HepG2 (cell line): ENCODE measurements around the gene PLSCR4. TPM values are rescaled to one million over a fixed set of nuclear protein-coding genes. Genes with fewer than 3 reads are reported as not detected.

Experiments used
- ATF7 ChIP-seq, 2 experiments: fragments of 450-650 bp in 1 of 2; sonication (generic) in 1 of 2; formaldehyde crosslinking in 1 of 2; IDR thresholded peaks; 2 replicates each; pipeline versions ENCODE4 v1.4.0 to v1.6.1; 2016 to 2020; ENCODE audit warnings: antibody characterized with exemption in 1 of 2, mild to moderate bottlenecking in 1 of 2, missing genetic modification reagents in 1 of 2
- DMTF1 ChIP-seq: sonication (generic); formaldehyde crosslinking; IDR thresholded peaks from 2 replicates; pipeline ENCODE4 v1.4.0; 2020; ENCODE audit warnings: mild to moderate bottlenecking, missing genetic modification reagents
- FOXO1 ChIP-seq: sonication (generic); formaldehyde crosslinking; IDR thresholded peaks from 2 replicates; pipeline ENCODE4 v1.4.0; 2020; ENCODE audit warnings: missing genetic modification reagents
- GLMP ChIP-seq: sonication (generic); formaldehyde crosslinking; IDR thresholded peaks from 2 replicates; pipeline ENCODE4 v1.9.0; 2021; ENCODE audit warnings: missing genetic modification reagents, mild to moderate bottlenecking, borderline replicate concordance
- GRHL1 ChIP-seq: sonication (generic); formaldehyde crosslinking; conservative IDR thresholded peaks from 2 replicates; pipeline ENCODE4 v1.8.0; 2022; ENCODE audit warnings: missing genetic modification reagents
- KAT2B ChIP-seq: fragments of 150-350 bp; IDR thresholded peaks from 2 replicates; pipeline ENCODE4 v1.6.1; 2014; ENCODE audit warnings: low read depth, low read length, borderline replicate concordance
- MAF1 ChIP-seq: sonication (generic); formaldehyde crosslinking; IDR thresholded peaks from 2 replicates; pipeline ENCODE4 v1.5.0; 2020; ENCODE audit warnings: missing genetic modification reagents, borderline replicate concordance
- MED13 ChIP-seq: sonication (generic); formaldehyde crosslinking; IDR thresholded peaks from 2 replicates; pipeline ENCODE4 v1.5.0; 2020; ENCODE audit warnings: missing genetic modification reagents
- MIER3 ChIP-seq: IDR thresholded peaks from 2 replicates; pipeline ENCODE4 v1.6.1; 2016; ENCODE audit warnings: missing compliant biosample characterization, borderline replicate concordance
- NBN ChIP-seq: fragments of 450-650 bp; conservative IDR thresholded peaks from 2 replicates; pipeline ENCODE4 v1.6.1; 2017
- NCOA1 ChIP-seq: sonication (generic); formaldehyde crosslinking; IDR thresholded peaks from 2 replicates; pipeline ENCODE4 v1.9.0; 2021; ENCODE audit warnings: missing genetic modification reagents
- NR2F6 ChIP-seq, 2 experiments: IDR thresholded peaks; 2 replicates each; pipeline ENCODE4 v1.6.1; 2016; ENCODE audit warnings: antibody characterized with exemption in 1 of 2, mild to moderate bottlenecking in 1 of 2
- RARA ChIP-seq: IDR thresholded peaks from 2 replicates; pipeline ENCODE4 v1.6.1; 2016; ENCODE audit warnings: missing genetic modification reagents, missing compliant biosample characterization
- SIX1 ChIP-seq: sonication (generic); formaldehyde crosslinking; IDR thresholded peaks from 2 replicates; pipeline ENCODE4 v1.4.0; 2020; ENCODE audit warnings: missing genetic modification reagents, borderline replicate concordance
- TBP ChIP-seq: sonication (generic); formaldehyde crosslinking; IDR thresholded peaks from 2 replicates; pipeline ENCODE4 v1.5.0; 2020; ENCODE audit warnings: missing genetic modification reagents
- TEAD2 ChIP-seq: sonication (generic); formaldehyde crosslinking; IDR thresholded peaks from 2 replicates; pipeline ENCODE4 v1.9.0; 2021; ENCODE audit warnings: missing genetic modification reagents
- TFDP2 ChIP-seq: sonication (generic); formaldehyde crosslinking; IDR thresholded peaks from 2 replicates; pipeline ENCODE4 v1.4.0; 2020; ENCODE audit warnings: missing genetic modification reagents
- TFE3 ChIP-seq: IDR thresholded peaks from 2 replicates; pipeline ENCODE4 v1.6.1; 2016
- ZFY ChIP-seq: sonication (generic); formaldehyde crosslinking; IDR thresholded peaks from 2 replicates; pipeline ENCODE4 v1.4.0; 2020; ENCODE audit warnings: missing genetic modification reagents
- ZNF124 ChIP-seq: sonication (generic); formaldehyde crosslinking; IDR thresholded peaks from 2 replicates; pipeline ENCODE4 v1.4.0; 2020; ENCODE audit warnings: missing genetic modification reagents
- ZNF263 ChIP-seq: sonication (generic); formaldehyde crosslinking; IDR thresholded peaks from 2 replicates; pipeline ENCODE4 v1.4.0; 2020; ENCODE audit warnings: missing genetic modification reagents
- ZNF569 ChIP-seq: sonication (generic); formaldehyde crosslinking; IDR thresholded peaks from 2 replicates; pipeline ENCODE4 v1.5.0; 2020; ENCODE audit warnings: mild to moderate bottlenecking, missing genetic modification reagents, moderate library complexity, borderline replicate concordance
- polyA plus RNA-seq, 8 experiments: library from polyadenylated mRNA; depleted of rRNA in 3 of 8; stranded (reverse) in 7 of 8; unstranded in 1 of 8; fragments of >200 nt; fragmentation: Illumina TruSeq in 4 of 8; extraction: Trizol in 4 of 8; gene quantifications; 2 replicates each; pipeline versions ENCODE4 v1.2.1 to v1.2.3, GENCODE V29; 2011 to 2016; ENCODE audit warnings: low read depth in 4 of 8, missing spikeins in 1 of 8, mixed read lengths in 1 of 8; ENCODE audit not compliant: insufficient read depth in 1 of 8
- total RNA-seq, 5 experiments: library from RNA; depleted of rRNA; stranded (reverse); fragments of >200 nt; fragmentation: Illumina TruSeq; extraction: Trizol; gene quantifications; 2 replicates each; pipeline ENCODE4 v1.2.3, GENCODE V29; 2016; ENCODE audit warnings: low read depth in 1 of 5
- TF ChIP-seq, protein P1 (sequence below): sonication (generic); formaldehyde crosslinking; IDR thresholded peaks from 2 replicates; pipeline ENCODE4 v1.8.0; 2022; ENCODE audit warnings: missing genetic modification reagents, mild to moderate bottlenecking, borderline replicate concordance

PLSCR4 gene
- total and polyA plus RNA-seq, 2 of the 13 experiments (the other 11 are each of a cell fraction or from before 2014, with no cell fraction given) = 1.5 to 59.0 TPM

DNA sequence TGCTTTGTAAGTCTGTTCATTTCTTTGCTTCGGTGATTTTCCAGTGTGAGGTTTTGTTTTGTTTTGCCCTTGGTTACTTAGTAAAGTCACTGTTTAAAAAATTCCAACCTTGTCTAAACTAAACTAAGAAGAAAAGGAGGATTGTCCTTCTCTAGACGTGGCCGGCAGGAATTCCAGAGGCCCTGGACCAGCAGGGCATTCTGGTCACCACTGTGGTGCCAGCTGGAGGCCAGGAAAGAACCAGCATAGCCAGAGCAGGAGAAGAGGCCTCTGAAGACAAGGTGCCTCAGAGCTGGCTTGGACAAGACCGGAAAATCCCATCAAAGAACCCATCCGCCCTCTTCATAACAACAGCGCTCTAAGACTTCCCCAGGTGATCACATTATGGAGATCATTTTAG lies 98.1 kb downstream of the PLSCR4 start (continued):
- TF ChIP-seq GLMP (CRISPR knock-in tag) = no peak
- TF ChIP-seq TBP = no peak
- no peak for TF ChIP-seq TEAD2
- no peak for TF ChIP-seq ZNF569 (CRISPR knock-in tag)
- no peak for TF ChIP-seq TFE3 (CRISPR knock-in tag)
- TF ChIP-seq SIX1 (CRISPR knock-in tag) = no peak
- TF ChIP-seq NR2F6 (IDR thresholded peaks at IDR 0.05) = no peak
- TF ChIP-seq NR2F6 (CRISPR knock-in tag; IDR thresholded peaks at IDR 0.05) = no peak
- no peak for TF ChIP-seq KAT2B
- no peak for TF ChIP-seq FOXO1 (CRISPR knock-in tag)
- no peak for TF ChIP-seq GRHL1 (CRISPR knock-in tag)
- no peak for TF ChIP-seq ATF7 (IDR thresholded peaks at IDR 0.05)
- no peak for TF ChIP-seq ATF7 (CRISPR knock-in tag; IDR thresholded peaks at IDR 0.05)
- TF ChIP-seq, protein P1, sequence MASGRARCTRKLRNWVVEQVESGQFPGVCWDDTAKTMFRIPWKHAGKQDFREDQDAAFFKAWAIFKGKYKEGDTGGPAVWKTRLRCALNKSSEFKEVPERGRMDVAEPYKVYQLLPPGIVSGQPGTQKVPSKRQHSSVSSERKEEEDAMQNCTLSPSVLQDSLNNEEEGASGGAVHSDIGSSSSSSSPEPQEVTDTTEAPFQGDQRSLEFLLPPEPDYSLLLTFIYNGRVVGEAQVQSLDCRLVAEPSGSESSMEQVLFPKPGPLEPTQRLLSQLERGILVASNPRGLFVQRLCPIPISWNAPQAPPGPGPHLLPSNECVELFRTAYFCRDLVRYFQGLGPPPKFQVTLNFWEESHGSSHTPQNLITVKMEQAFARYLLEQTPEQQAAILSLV (CRISPR knock-in tag) = no peak
- no peak for TF ChIP-seq TFDP2 (CRISPR knock-in tag)
- no peak for TF ChIP-seq NBN
- TF ChIP-seq ZFY (CRISPR knock-in tag) = peak; percentile 45; the same call in 1 of the 2 replicates
- TF ChIP-seq MAF1 (CRISPR knock-in tag) = no peak
- no peak for TF ChIP-seq MIER3
- no peak for TF ChIP-seq RARA (CRISPR knock-in tag)
- no peak for TF ChIP-seq ZNF124 (CRISPR knock-in tag)
- no peak for TF ChIP-seq NCOA1
- no peak for TF ChIP-seq DMTF1 (CRISPR knock-in tag)
- 0 out of 2 replicates have a peak, but pooled peaks have one; percentile 39 for TF ChIP-seq MED13 (CRISPR knock-in tag)
- no peak for TF ChIP-seq ZNF263
